ENCODE results near the gene TGFBR2.

- TF ChIP-seq REST (IDR thresholded peaks at IDR 0.05) (no peak), ZBTB33 (IDR thresholded peaks at IDR 0.05) (no peak), CTCF (IDR thresholded peaks at IDR 0.05; ENCODE audit: low read depth, low read length, missing input control) (no peak), ATF3 (IDR thresholded peaks at IDR 0.05) (no peak), YY1 (IDR thresholded peaks at IDR 0.05) (no peak), RXRA (IDR thresholded peaks at IDR 0.05) (no peak)
Measured at GRCh38 chr3:30608598-30608947, 2.2 kb downstream of the TGFBR2 start.
